K562 (cell line): Measurements from ENCODE around the gene CABP4.

ENCODE experiments used
- CTCF ChIP-seq, 3 experiments: IDR thresholded peaks in 2 of 3; conservative IDR thresholded peaks in 1 of 3; 2 replicates each; pipeline ENCODE4 v1.5.1; 2011 to 2012; ENCODE audit warnings: low read length in 3 of 3, mild to moderate bottlenecking in 3 of 3, control low read depth in 2 of 3, improper control_type of control experiment in 1 of 3, inconsistent platforms in 1 of 3, low read depth in 1 of 3, mixed read lengths in 1 of 3, moderate library complexity in 1 of 3; ENCODE audit not compliant: insufficient read depth in 2 of 3
- KLF10 ChIP-seq: fragments of 250-450 bp; sonication (Bioruptor Pico); IDR thresholded peaks from 2 replicates; pipeline ENCODE4 v1.6.1; 2021; ENCODE audit warnings: matching md5 sums
- MAX ChIP-seq: sonication (generic); formaldehyde crosslinking; IDR thresholded peaks from 2 replicates; pipeline ENCODE4 v1.9.0; 2022; ENCODE audit warnings: mild to moderate bottlenecking, missing genetic modification reagents
- NFXL1 ChIP-seq: fragments of 450-650 bp; formaldehyde crosslinking; IDR thresholded peaks from 2 replicates; pipeline ENCODE4 v1.4.0; 2021; ENCODE audit warnings: mild to moderate bottlenecking
- POLR2A ChIP-seq: fragments of 450-650 bp; conservative IDR thresholded peaks from 2 replicates; pipeline ENCODE4 v1.6.1; 2016
- RBBP5 ChIP-seq: fragments of 200-600 bp; sonication (generic); IDR thresholded peaks from 2 replicates; pipeline ENCODE4 v1.6.1; 2012; ENCODE audit warnings: borderline replicate concordance, mild to moderate bottlenecking, low read length, control low read depth, inconsistent platforms; ENCODE audit not compliant: insufficient read depth, poor library complexity, severe bottlenecking
- RNF2 ChIP-seq: sonication (generic); IDR thresholded peaks from 2 replicates; pipeline ENCODE4 v1.6.1; 2016
- ZNF3 ChIP-seq: fragments of 250-450 bp; sonication (Bioruptor Pico); IDR thresholded peaks from 2 replicates; pipeline ENCODE4 v1.5.0; 2021; ENCODE audit warnings: mild to moderate bottlenecking, moderate library complexity
- ZSCAN29 ChIP-seq: fragments of 450-650 bp; IDR thresholded peaks from 2 replicates; pipeline ENCODE4 v1.6.1; 2017
- TF ChIP-seq, protein P1 (sequence below): sonication (generic); formaldehyde crosslinking; IDR thresholded peaks from 2 replicates; pipeline ENCODE4 v1.8.0; 2023; ENCODE audit warnings: mild to moderate bottlenecking, missing genetic modification reagents
- TF ChIP-seq, protein P2 (sequence below): IDR thresholded peaks from 3 replicates; pipeline ENCODE4 v1.6.1; 2011; ENCODE audit warnings: borderline replicate concordance, mild to moderate bottlenecking, moderate library complexity; ENCODE audit not compliant: insufficient read length; ENCODE audit errors: extremely low read depth

DNA sequence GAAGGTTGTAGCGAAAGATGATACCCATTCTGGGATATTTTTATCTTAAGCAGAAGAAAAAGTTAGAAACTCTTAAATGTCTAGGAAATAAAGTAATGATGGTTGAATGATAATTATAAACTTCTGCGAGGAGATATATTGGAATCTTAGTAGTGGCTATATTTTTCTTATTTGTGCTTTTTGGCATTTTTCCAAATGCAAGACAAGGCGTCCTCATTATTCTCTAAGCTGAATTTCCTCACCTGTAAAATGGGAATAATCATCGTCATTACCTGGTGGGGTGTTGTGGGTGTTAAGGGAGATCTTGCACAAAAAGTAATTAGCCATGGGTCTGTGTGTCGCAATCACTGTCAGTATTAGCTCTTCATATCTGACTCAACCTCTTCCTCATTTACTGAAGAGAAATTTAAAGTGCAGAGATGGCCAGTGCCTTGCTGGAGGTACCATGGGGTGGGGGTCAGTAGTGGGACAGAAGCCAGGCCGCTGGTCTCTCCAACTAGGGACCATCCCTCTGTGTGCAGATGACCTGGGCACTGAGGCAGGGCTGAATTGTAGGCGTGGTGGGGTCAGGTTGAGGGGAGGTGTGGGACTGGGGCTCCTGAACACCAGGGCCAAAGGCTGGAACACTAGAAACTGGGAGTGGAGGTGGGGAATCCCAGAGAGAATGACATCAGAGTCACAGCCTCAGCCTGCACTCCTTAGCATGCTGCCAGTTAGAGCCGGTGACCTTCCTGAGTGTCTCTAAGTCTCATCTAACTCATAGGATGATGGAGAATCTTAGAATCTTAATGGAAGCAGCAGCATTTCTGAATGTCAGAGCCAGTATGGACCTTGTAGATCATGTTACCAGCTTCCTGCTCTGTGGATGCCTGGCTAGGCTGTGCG lies 45.9 kb downstream of the CABP4 start:
- TF ChIP-seq RNF2 (no peak), ZSCAN29 (no peak), KLF10 (CRISPR knock-in tag) (no peak), MAX (no peak), POLR2A (no peak), NFXL1 (CRISPR knock-in tag) (no peak), ZNF3 (CRISPR knock-in tag) (no peak), CTCF (IDR thresholded peaks at IDR 0.05 in 2 of 3, conservative IDR thresholded peaks at IDR 0.05 in 1 of 3; ENCODE audit: insufficient read depth in 2 of 3, low read depth in 1 of 3, low read length in 3 of 3) (no peak), RBBP5 (no peak)
- TF ChIP-seq, protein P1, sequence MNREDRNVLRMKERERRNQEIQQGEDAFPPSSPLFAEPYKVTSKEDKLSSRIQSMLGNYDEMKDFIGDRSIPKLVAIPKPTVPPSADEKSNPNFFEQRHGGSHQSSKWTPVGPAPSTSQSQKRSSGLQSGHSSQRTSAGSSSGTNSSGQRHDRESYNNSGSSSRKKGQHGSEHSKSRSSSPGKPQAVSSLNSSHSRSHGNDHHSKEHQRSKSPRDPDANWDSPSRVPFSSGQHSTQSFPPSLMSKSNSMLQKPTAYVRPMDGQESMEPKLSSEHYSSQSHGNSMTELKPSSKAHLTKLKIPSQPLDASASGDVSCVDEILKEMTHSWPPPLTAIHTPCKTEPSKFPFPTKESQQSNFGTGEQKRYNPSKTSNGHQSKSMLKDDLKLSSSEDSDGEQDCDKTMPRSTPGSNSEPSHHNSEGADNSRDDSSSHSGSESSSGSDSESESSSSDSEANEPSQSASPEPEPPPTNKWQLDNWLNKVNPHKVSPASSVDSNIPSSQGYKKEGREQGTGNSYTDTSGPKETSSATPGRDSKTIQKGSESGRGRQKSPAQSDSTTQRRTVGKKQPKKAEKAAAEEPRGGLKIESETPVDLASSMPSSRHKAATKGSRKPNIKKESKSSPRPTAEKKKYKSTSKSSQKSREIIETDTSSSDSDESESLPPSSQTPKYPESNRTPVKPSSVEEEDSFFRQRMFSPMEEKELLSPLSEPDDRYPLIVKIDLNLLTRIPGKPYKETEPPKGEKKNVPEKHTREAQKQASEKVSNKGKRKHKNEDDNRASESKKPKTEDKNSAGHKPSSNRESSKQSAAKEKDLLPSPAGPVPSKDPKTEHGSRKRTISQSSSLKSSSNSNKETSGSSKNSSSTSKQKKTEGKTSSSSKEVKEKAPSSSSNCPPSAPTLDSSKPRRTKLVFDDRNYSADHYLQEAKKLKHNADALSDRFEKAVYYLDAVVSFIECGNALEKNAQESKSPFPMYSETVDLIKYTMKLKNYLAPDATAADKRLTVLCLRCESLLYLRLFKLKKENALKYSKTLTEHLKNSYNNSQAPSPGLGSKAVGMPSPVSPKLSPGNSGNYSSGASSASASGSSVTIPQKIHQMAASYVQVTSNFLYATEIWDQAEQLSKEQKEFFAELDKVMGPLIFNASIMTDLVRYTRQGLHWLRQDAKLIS (CRISPR knock-in tag) = no peak
- TF ChIP-seq, protein P2, sequence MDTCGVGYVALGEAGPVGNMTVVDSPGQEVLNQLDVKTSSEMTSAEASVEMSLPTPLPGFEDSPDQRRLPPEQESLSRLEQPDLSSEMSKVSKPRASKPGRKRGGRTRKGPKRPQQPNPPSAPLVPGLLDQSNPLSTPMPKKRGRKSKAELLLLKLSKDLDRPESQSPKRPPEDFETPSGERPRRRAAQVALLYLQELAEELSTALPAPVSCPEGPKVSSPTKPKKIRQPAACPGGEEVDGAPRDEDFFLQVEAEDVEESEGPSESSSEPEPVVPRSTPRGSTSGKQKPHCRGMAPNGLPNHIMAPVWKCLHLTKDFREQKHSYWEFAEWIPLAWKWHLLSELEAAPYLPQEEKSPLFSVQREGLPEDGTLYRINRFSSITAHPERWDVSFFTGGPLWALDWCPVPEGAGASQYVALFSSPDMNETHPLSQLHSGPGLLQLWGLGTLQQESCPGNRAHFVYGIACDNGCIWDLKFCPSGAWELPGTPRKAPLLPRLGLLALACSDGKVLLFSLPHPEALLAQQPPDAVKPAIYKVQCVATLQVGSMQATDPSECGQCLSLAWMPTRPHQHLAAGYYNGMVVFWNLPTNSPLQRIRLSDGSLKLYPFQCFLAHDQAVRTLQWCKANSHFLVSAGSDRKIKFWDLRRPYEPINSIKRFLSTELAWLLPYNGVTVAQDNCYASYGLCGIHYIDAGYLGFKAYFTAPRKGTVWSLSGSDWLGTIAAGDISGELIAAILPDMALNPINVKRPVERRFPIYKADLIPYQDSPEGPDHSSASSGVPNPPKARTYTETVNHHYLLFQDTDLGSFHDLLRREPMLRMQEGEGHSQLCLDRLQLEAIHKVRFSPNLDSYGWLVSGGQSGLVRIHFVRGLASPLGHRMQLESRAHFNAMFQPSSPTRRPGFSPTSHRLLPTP = no peak
